ENCODE measurements around the gene GDF11.

- no peak for TF ChIP-seq CTCF (IDR thresholded peaks at IDR 0.05)
- no peak for TF ChIP-seq POLR2A (IDR thresholded peaks at IDR 0.05)
These were observed 36.2 kb upstream of the GDF11 start for GRCh38 chr12:55706568-55707218.

Measured in uterus (tissue), 2 donors.